Measurements from ENCODE around the gene NAALADL1. TPM values are rescaled to one million over a fixed set of nuclear protein-coding genes. Genes with fewer than 3 reads are reported as not detected.
"Not testable (repeated sequence)": the region's sequence is repeated elsewhere in the genome, so short reads cannot be mapped to it uniquely, and the experiment has no call there.

NAALADL1 gene
- total RNA-seq, 1 donor from 2014 or later: 9.8 TPM

- intact Hi-C loops (cut with micrococcal nuclease): loop anchor here (1.0 to 10.0 kb wide), 4 partner anchors 13 to 240 kb away; partner anchors contain the start of genes PPP2R5B, SF1 and SNX15
Observed at GRCh38 chr11:65014726-65015227, 43.6 kb downstream of the NAALADL1 start.

GRCh38 chr11:65013888-65014725, 44.2 kb downstream of the NAALADL1 start, which contains the start of gene ARL2:
TSS of gene ARL2 (plus strand) at chr11:65014160. CDS start at chr11:65014208, 48 bp downstream.
- intact Hi-C loops (cut with micrococcal nuclease): loop anchor here (1.0 to 10.0 kb wide), 7 partner anchors 13 to 239 kb away; partner anchors contain the start of genes PPP2R5B, SAC3D1, SF1 and SNX15

- intact Hi-C loops (cut with micrococcal nuclease): loop anchor here (1.0 to 10.0 kb wide), 6 partner anchors 28 to 239 kb away; partner anchors contain the start of genes PPP2R5B, SAC3D1, SF1 and ZNHIT2
Observed at GRCh38 chr11:65013130-65013887, 45.0 kb downstream of the NAALADL1 start.

DNA sequence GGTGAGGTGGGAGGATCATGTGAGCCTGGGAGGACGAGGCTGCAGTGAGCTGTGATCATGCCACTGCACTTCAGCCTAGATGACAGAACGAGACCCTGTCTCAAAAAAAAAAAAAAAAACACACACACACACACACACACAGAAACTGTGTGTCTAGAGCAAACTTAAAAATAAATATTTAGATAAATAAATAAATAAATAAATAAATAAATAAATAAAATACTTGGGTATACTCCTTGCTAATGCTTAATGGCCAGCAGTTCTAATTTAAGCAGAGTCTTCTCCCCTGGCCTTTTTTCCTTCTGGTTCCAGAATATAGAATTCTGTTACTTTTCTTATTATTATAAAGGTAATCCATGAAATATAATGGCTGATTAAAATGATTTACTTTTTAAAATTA, 49.5 kb downstream of the NAALADL1 start:
- intact Hi-C loops (cut with micrococcal nuclease): no loop called here

GRCh38 chr11:65008016-65008415, 50.3 kb downstream of the NAALADL1 start:
- intact Hi-C loops (cut with micrococcal nuclease): no loop called here

DNA sequence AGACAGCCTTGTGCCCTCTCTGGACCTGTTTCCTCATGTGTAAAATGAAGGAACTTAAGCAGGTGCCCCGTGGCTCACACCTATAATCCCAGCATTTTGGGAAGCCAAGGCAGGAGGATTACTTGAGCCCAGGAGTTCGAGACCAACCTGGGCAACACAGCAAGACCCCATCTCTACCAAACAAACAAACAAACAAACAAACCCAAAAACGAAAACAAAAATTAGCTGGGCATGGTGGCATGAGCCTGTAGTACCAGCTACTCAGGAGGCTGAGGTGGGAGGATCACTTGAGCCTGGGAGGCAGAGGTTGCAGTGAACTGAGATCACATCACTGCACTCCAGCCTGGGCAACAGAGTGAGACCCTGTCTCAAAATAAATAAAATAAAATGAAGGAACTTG, 54.4 kb downstream of the NAALADL1 start:
- intact Hi-C loops (cut with micrococcal nuclease): not testable (repeated sequence)

DNA sequence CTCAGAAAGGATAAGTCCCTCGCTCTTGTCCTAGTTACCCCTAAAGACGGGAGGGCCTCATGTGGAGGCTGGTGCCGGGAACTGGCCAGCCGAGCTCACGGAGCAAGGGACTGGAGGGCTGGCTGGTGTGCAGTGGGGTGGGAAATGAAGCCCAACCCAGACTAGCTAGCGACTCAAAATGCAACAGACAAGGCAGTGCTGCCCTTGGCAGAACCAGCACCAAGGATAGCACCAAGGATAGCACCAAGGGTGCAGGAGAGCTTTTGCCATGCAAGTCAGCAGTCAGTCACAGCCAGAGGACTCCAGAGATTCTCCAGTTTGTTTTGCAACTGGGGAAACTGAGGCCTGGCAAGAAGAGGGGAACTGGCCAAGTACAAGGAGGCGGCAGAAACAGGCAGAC, 55.1 kb downstream of the NAALADL1 start:
- intact Hi-C loops (cut with micrococcal nuclease): no loop called here

- intact Hi-C loops (cut with micrococcal nuclease): no loop called here
Observed at GRCh38 chr11:65002706-65003105, 55.6 kb downstream of the NAALADL1 start.

DNA sequence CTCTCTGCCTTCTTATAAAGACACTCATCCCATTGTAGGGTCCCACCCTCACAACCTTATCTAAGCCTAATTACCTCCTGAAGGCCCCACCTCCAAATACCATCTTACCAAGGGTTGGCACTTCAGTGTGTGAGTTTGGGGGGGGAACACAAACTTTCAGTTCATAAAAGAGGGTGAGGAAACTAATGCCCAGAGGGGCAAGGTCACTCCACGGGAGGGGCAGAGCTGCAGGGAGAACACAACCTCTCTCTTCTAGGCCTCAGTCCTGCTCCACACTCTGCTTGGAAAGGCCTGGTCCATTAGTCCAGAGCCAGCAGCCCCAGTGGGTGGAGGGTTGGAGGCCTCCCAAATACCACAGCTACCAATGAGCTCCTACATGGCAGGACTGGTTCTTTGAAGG, 58.9 kb downstream of the NAALADL1 start:
- intact Hi-C loops (cut with micrococcal nuclease): no loop called here

DNA sequence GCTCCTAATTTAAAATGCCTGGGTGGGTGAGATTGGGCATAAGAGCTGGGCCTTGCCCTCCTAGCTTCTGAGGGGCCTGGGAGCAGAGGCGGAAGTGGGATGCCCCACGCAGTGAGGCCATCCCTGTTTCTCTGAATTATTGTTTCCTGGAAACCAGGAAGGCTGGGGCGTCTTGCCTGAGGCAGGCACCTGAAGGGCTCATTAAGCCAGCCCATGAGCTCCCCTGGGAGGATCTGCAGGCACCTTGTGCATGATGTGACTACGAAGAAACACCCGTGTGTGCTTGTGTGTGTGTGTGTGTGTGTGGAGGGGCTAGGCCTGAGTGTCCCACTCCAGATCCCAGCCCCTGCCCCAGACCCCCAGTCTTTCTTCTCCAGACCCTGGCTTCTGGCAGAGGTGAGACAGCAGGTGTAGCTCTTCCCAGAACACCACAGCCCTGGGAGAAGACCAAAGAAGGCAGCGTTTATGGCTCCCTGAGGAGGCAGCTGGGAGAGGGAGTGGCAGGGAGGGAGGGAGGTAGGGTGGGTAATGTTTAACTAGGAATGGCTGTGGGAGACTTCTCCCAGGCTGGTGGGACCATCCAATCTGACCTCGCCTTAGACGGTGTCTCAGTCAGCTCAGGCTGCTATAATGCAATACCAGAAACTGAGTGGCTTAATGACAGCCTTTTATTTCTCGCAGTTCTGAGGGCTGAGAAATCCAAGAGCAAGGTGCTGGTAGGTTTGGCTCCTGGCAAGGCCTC, 59.5 kb downstream of the NAALADL1 start:
- intact Hi-C loops (cut with micrococcal nuclease): no loop called here

GRCh38 chr11:64998141-64998540, 60.2 kb downstream of the NAALADL1 start:
- intact Hi-C loops (cut with micrococcal nuclease): no loop called here

DNA sequence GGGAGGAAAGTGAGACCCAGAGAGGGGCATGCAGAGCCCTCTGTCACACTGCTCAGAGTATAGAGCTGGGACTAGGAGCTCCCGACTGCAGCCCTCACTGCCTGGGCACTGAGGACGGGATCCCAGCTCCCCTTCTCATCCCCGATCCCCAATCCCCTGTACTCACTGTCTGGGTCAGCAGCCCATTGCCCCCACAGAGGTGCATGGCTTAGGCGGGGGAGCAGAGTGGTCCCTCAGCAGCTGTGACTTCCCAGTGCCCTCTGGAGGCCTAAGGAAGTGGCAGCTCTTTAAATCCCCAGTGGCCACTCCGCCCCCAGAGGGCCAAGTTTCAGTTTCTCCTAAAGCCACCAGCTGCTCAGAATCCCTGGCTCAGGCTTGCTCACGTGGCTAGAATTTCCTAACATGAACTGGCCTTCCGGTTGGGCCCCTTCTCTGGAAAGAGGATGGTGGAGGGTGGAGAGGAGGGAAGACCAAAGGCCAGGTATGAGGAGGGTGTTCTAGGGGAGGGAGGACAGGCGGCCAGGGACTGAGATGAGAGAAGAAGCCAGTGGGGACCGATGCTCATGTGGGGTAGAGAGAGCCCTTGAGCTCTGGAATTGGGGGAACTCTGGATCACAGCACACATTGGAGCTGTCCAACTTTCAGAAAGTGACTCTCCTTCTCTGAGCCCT, 61.5 kb downstream of the NAALADL1 start, which contains the start of gene BATF2:
Gene BATF2 (minus strand): TSS at position 262 of the 671 bp plus-strand sequence. CDS start 57 bp downstream, at position 205.
- intact Hi-C loops (cut with micrococcal nuclease): no loop called here

DNA sequence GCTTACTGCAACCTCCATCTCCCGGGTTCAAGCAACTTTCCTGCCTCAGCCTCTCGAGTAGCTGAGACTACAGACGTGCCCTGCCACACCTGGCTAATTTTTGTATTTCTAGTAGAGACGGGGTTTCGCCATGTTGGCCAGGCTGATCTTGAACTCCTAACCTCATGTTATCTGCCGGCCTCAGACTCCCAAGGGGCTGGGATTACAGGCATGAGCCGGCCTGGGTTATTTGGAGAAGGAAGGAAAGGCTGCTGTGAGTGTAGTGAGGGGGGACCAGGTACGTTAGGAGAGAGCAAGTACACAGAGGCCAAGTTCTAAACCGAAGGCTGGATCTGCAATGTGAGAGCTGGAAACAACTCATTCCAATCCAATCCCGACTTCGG, 62.0 kb downstream of the NAALADL1 start:
- intact Hi-C loops (cut with micrococcal nuclease): no loop called here

Other genes with a start within 250 kb of the NAALADL1 start
- 31.5 and 33.1 TPM in 2 replicates for gene MEN1, start 248.0 kb downstream of the NAALADL1 start, total RNA-seq
- 0.50 and 0.82 TPM in 2 replicates for gene CDC42BPG, start 213.9 kb downstream of the NAALADL1 start, total RNA-seq
- gene EHD1, start 179.9 kb downstream of the NAALADL1 start, total RNA-seq: 106 TPM in 2 replicates
- gene ATG2A, start 141.3 kb downstream of the NAALADL1 start, total RNA-seq: 19.6 and 20.9 TPM in 2 replicates
- 7.5 and 8.9 TPM in 2 replicates for gene PPP2R5B, start 133.9 kb downstream of the NAALADL1 start, total RNA-seq
- gene GPHA2, start 122.7 kb downstream of the NAALADL1 start, total RNA-seq: not detected in 2 replicates
- not detected in 2 replicates for gene MAJIN, start 86.4 kb downstream of the NAALADL1 start, total RNA-seq
- not detected in 2 replicates for gene BATF2, start 61.6 kb downstream of the NAALADL1 start, total RNA-seq
- 60.1 and 65.7 TPM in 2 replicates for gene ARL2, start 44.4 kb downstream of the NAALADL1 start, total RNA-seq
- gene SNX15, start 31.1 kb downstream of the NAALADL1 start, total RNA-seq: 27.7 and 27.8 TPM in 2 replicates
- 23.0 and 24.0 TPM in 2 replicates for gene SAC3D1, start 17.3 kb downstream of the NAALADL1 start, total RNA-seq
- 91.5 and 93.2 TPM in 2 replicates for gene CDCA5, start 25.5 kb upstream of the NAALADL1 start, total RNA-seq
- gene ZFPL1, start 25.7 kb upstream of the NAALADL1 start, total RNA-seq: 29.5 and 31.7 TPM in 2 replicates
- 135 and 139 TPM in 2 replicates for gene VPS51, start 37.7 kb upstream of the NAALADL1 start, total RNA-seq
- gene TM7SF2, start 53.3 kb upstream of the NAALADL1 start, total RNA-seq: 23.9 and 27.7 TPM in 2 replicates
- 9.4 and 9.6 TPM in 2 replicates for gene ZNHIT2, start 59.1 kb upstream of the NAALADL1 start, total RNA-seq
- gene FAU, start 63.6 kb upstream of the NAALADL1 start, total RNA-seq: 995 and 1,039 TPM in 2 replicates
- gene MRPL49, start 63.8 kb upstream of the NAALADL1 start, total RNA-seq: 45.5 and 50.4 TPM in 2 replicates
- gene SYVN1, start 76.0 kb upstream of the NAALADL1 start, total RNA-seq: 48.5 and 50.4 TPM in 2 replicates
- gene SPDYC, start 111.7 kb upstream of the NAALADL1 start, total RNA-seq: not detected in 2 replicates
- 205 and 209 TPM in 2 replicates for gene CAPN1, start 123.4 kb upstream of the NAALADL1 start, total RNA-seq
- 64.5 and 69.8 TPM in 2 replicates for gene POLA2, start 203.4 kb upstream of the NAALADL1 start, total RNA-seq